GM23338 (cell line): ENCODE results near the gene ATAD2B. TPM values are rescaled to one million over a fixed set of nuclear protein-coding genes. Genes with fewer than 3 reads are reported as not detected.

ENCODE experiments used
- ATAC-seq: fragments of 200-7000 bp; cut with Tn5 transposase; 3 replicates; pipeline ENCODE4 v1.9.1; 2020
- DNase-seq: peaks from one replicate; pipeline ENCODE4 v3.0.0-alpha.2; 2015; ENCODE audit warnings: low spot score
- H2AFZ ChIP-seq: fragments of 200-600 bp; sonication (generic); 2 replicates; pipeline ENCODE4 v1.8.0; 2016; ENCODE audit warnings: antibody characterized with exemption, mild to moderate bottlenecking, moderate library complexity
- H3F3A ChIP-seq: fragments of 200-600 bp; sonication (generic); replicated peaks from 2 replicates; pipeline ENCODE4 v1.8.0; 2017; ENCODE audit warnings: antibody characterized with exemption, mixed run types, low read depth
- H3K27ac ChIP-seq: fragments of 200-600 bp; sonication (generic); 2 replicates; pipeline ENCODE4 v1.6.1; 2016; ENCODE audit warnings: low read depth
- H3K27me3 ChIP-seq: fragments of 200-600 bp; sonication (generic); 2 replicates; pipeline ENCODE4 v1.8.0; 2016; ENCODE audit warnings: mild to moderate bottlenecking, mixed run types, moderate library complexity; ENCODE audit not compliant: insufficient read depth
- H3K36me3 ChIP-seq: fragments of 200-600 bp; sonication (generic); 2 replicates; pipeline ENCODE4 v1.8.0; 2016; ENCODE audit warnings: mild to moderate bottlenecking; ENCODE audit not compliant: insufficient read depth
- H3K4me1 ChIP-seq: fragments of 200-600 bp; sonication (generic); 2 replicates; pipeline ENCODE4 v1.8.0; 2016; ENCODE audit warnings: mild to moderate bottlenecking, moderate library complexity; ENCODE audit not compliant: insufficient read depth
- H3K4me2 ChIP-seq: fragments of 200-600 bp; sonication (generic); 2 replicates; pipeline ENCODE4 v1.7.1; 2017; ENCODE audit warnings: mixed run types
- H3K4me3 ChIP-seq: fragments of 200-600 bp; sonication (generic); 2 replicates; pipeline ENCODE4 v1.6.1; 2016; ENCODE audit warnings: mixed run types
- H3K79me2 ChIP-seq: fragments of 200-600 bp; sonication (generic); replicated peaks from 2 replicates; pipeline ENCODE4 v1.8.0; 2017; ENCODE audit warnings: mild to moderate bottlenecking; ENCODE audit not compliant: insufficient read depth
- H3K9me2 ChIP-seq: fragments of 200-600 bp; sonication (generic); 2 replicates; pipeline ENCODE4 v1.8.0; 2017; ENCODE audit not compliant: insufficient read depth
- H4K20me1 ChIP-seq: fragments of 200-600 bp; sonication (generic); replicated peaks from 2 replicates; pipeline ENCODE4 v1.8.0; 2017; ENCODE audit warnings: mild to moderate bottlenecking; ENCODE audit not compliant: insufficient read depth
- H3K27ac Mint-ChIP-seq: 2 replicates; pipeline ENCODE4 v1.8.0; 2020; ENCODE audit warnings: inconsistent platforms, mild to moderate bottlenecking, moderate library complexity, mixed read lengths
- H3K27me3 Mint-ChIP-seq: 3 replicates; pipeline ENCODE4 v1.8.0; 2022; ENCODE audit warnings: low read depth, mild to moderate bottlenecking, moderate library complexity, mixed read lengths, inconsistent platforms; ENCODE audit not compliant: insufficient read depth, poor library complexity
- H3K36me3 Mint-ChIP-seq: 3 replicates; pipeline ENCODE4 v1.8.0; 2021; ENCODE audit warnings: low read depth, mild to moderate bottlenecking, inconsistent platforms, moderate library complexity, mixed read lengths
- H3K4me1 Mint-ChIP-seq: 3 replicates; pipeline ENCODE4 v1.8.0; 2020; ENCODE audit warnings: mild to moderate bottlenecking, inconsistent platforms, mixed read lengths
- H3K4me3 Mint-ChIP-seq: 3 replicates; pipeline ENCODE4 v1.8.0; 2021; ENCODE audit warnings: moderate library complexity, mild to moderate bottlenecking, inconsistent platforms, mixed read lengths
- H3K9me3 Mint-ChIP-seq: 3 replicates; pipeline ENCODE4 v1.8.0; 2020; ENCODE audit warnings: moderate library complexity, mild to moderate bottlenecking, inconsistent platforms, mixed read lengths
- CREB1 ChIP-seq: fragments of 250-450 bp; sonication (Bioruptor Pico); IDR thresholded peaks from 2 replicates; pipeline ENCODE4 v1.5.0; 2020; ENCODE audit warnings: low read depth, mild to moderate bottlenecking, moderate library complexity
- EZH2 ChIP-seq: fragments of 200-600 bp; sonication (generic); IDR thresholded peaks from one replicate; pipeline ENCODE4 v1.8.0; 2017; ENCODE audit warnings: antibody characterized with exemption, mild to moderate bottlenecking, low read depth; ENCODE audit not compliant: unreplicated experiment
- EZH2phosphoT487 ChIP-seq: fragments of 200-600 bp; sonication (generic); IDR thresholded peaks from one replicate; pipeline ENCODE4 v1.8.1; 2018; ENCODE audit warnings: antibody characterized with exemption; ENCODE audit not compliant: unreplicated experiment
- JUNB ChIP-seq: IDR thresholded peaks from one replicate; pipeline ENCODE4 v1.6.1; 2016; ENCODE audit warnings: antibody characterized with exemption; ENCODE audit not compliant: unreplicated experiment
- NANOG ChIP-seq: IDR thresholded peaks from 2 replicates; pipeline ENCODE4 v1.6.1; 2016; ENCODE audit warnings: antibody characterized with exemption, borderline replicate concordance
- POLR2AphosphoS5 ChIP-seq: IDR thresholded peaks from 2 replicates; pipeline ENCODE4 v1.6.1; 2016; ENCODE audit warnings: antibody characterized with exemption, low read depth
- STAT1 ChIP-seq: IDR thresholded peaks from one replicate; pipeline ENCODE4 v1.6.1; 2016; ENCODE audit warnings: antibody characterized with exemption; ENCODE audit not compliant: unreplicated experiment
- ZNF114 ChIP-seq: fragments of 250-450 bp; sonication (Bioruptor Pico); IDR thresholded peaks from 2 replicates; pipeline ENCODE4 v1.5.0; 2020; ENCODE audit warnings: mild to moderate bottlenecking, moderate library complexity
- ZNF331 ChIP-seq: fragments of 250-450 bp; sonication (Bioruptor Pico); IDR thresholded peaks from 2 replicates; pipeline ENCODE4 v1.5.0; 2020; ENCODE audit warnings: low read depth, mild to moderate bottlenecking, moderate library complexity
- ZNF462 ChIP-seq: fragments of 250-450 bp; sonication (Bioruptor Pico); IDR thresholded peaks from 2 replicates; pipeline ENCODE4 v1.5.0; 2020; ENCODE audit warnings: mild to moderate bottlenecking, moderate library complexity
- polyA plus RNA-seq: library from polyadenylated mRNA; unstranded; fragments of >200 nt; fragmentation: Nextera tagmentation; extraction: Ambion mirVana; gene quantifications from 2 replicates; pipeline ENCODE4 v1.2.1, GENCODE V29; 2016
- total RNA-seq: library from RNA; depleted of rRNA; stranded (reverse); fragments of >200 nt; shearing (Covaris generic); gene quantifications from 2 replicates; pipeline ENCODE4 v1.2.3, GENCODE V29; 2014
- TF ChIP-seq, protein P1 (sequence below): IDR thresholded peaks from 2 replicates; pipeline ENCODE4 v1.6.1; 2016; ENCODE audit warnings: antibody characterized with exemption
- TF ChIP-seq, protein P2 (sequence below): IDR thresholded peaks from one replicate; pipeline ENCODE4 v1.6.1; 2018; ENCODE audit warnings: antibody characterized with exemption; ENCODE audit not compliant: unreplicated experiment
- TF ChIP-seq, protein P3 (sequence below), 2 experiments: fragments of 200-600 bp in 1 of 2; sonication (generic) in 1 of 2; conservative IDR thresholded peaks; 2 replicates each; pipeline versions ENCODE4 v1.5.1 to v1.6.1; 2016 to 2017; ENCODE audit warnings: antibody characterized with exemption in 2 of 2, low read depth in 2 of 2, mild to moderate bottlenecking in 2 of 2, moderate library complexity in 1 of 2

ATAD2B gene
- total and polyA plus RNA-seq, 2 experiments from 2014 or later, result 12.4 to 19.3 TPM

DNA sequence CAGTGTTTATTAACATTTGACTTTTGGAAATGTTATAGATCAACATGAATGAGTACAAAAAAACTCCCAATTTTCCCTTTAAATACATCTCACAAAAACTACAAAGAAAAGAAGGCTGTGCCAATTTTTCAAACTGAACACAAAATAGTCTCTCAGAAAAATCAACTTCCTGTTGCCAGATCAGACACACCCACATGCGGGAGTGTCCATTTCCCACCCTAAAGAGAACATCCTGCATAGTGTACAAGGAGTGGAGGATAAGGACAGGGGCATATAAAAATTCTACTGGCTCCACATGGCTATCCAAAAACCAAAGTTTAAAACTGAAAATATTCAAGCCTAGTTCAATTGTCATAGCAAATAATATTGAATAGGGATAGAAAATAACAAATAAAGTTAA lies 165.3 kb downstream of the ATAD2B start:
- Histone ChIP-seq H3K27ac (no peak overlapping the region), H3F3A (no peaks in the 10 kb centered on the region), H3K9me2 (no peaks in the 10 kb centered on the region), H4K20me1 (no peaks in the 10 kb centered on the region), H3K4me1 (no peaks in the 10 kb centered on the region), H2AFZ (no peak overlapping the region), H3K36me3 (no peaks in the 10 kb centered on the region), H3K27me3 (no peaks in the 10 kb centered on the region), H3K4me2 (no peak overlapping the region), H3K79me2 (no peaks in the 10 kb centered on the region), H3K4me3 (no peak overlapping the region)
- H3K4me3 Mint-ChIP-seq, result no peak overlapping the region
- no peak overlapping the region for H3K27ac Mint-ChIP-seq
- no peak for ATAC-seq
- no peaks in the 10 kb centered on the region for H3K9me3 Mint-ChIP-seq
- TF ChIP-seq EZH2 (no peak), ZNF114 (no peak), POLR2AphosphoS5 (no peak), CREB1 (CRISPR knock-in tag) (no peak), NANOG (no peak), JUNB (no peak), ZNF331 (CRISPR knock-in tag) (no peak), EZH2phosphoT487 (no peak), ZNF462 (CRISPR knock-in tag) (no peak), STAT1 (no peak)
- TF ChIP-seq, protein P1, sequence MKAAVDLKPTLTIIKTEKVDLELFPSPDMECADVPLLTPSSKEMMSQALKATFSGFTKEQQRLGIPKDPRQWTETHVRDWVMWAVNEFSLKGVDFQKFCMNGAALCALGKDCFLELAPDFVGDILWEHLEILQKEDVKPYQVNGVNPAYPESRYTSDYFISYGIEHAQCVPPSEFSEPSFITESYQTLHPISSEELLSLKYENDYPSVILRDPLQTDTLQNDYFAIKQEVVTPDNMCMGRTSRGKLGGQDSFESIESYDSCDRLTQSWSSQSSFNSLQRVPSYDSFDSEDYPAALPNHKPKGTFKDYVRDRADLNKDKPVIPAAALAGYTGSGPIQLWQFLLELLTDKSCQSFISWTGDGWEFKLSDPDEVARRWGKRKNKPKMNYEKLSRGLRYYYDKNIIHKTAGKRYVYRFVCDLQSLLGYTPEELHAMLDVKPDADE, result no peak
- TF ChIP-seq, protein P2, sequence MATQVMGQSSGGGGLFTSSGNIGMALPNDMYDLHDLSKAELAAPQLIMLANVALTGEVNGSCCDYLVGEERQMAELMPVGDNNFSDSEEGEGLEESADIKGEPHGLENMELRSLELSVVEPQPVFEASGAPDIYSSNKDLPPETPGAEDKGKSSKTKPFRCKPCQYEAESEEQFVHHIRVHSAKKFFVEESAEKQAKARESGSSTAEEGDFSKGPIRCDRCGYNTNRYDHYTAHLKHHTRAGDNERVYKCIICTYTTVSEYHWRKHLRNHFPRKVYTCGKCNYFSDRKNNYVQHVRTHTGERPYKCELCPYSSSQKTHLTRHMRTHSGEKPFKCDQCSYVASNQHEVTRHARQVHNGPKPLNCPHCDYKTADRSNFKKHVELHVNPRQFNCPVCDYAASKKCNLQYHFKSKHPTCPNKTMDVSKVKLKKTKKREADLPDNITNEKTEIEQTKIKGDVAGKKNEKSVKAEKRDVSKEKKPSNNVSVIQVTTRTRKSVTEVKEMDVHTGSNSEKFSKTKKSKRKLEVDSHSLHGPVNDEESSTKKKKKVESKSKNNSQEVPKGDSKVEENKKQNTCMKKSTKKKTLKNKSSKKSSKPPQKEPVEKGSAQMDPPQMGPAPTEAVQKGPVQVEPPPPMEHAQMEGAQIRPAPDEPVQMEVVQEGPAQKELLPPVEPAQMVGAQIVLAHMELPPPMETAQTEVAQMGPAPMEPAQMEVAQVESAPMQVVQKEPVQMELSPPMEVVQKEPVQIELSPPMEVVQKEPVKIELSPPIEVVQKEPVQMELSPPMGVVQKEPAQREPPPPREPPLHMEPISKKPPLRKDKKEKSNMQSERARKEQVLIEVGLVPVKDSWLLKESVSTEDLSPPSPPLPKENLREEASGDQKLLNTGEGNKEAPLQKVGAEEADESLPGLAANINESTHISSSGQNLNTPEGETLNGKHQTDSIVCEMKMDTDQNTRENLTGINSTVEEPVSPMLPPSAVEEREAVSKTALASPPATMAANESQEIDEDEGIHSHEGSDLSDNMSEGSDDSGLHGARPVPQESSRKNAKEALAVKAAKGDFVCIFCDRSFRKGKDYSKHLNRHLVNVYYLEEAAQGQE, result no peak
- TF ChIP-seq, protein P3, sequence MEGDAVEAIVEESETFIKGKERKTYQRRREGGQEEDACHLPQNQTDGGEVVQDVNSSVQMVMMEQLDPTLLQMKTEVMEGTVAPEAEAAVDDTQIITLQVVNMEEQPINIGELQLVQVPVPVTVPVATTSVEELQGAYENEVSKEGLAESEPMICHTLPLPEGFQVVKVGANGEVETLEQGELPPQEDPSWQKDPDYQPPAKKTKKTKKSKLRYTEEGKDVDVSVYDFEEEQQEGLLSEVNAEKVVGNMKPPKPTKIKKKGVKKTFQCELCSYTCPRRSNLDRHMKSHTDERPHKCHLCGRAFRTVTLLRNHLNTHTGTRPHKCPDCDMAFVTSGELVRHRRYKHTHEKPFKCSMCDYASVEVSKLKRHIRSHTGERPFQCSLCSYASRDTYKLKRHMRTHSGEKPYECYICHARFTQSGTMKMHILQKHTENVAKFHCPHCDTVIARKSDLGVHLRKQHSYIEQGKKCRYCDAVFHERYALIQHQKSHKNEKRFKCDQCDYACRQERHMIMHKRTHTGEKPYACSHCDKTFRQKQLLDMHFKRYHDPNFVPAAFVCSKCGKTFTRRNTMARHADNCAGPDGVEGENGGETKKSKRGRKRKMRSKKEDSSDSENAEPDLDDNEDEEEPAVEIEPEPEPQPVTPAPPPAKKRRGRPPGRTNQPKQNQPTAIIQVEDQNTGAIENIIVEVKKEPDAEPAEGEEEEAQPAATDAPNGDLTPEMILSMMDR (conservative IDR thresholded peaks at IDR 0.05; ENCODE audit: low read depth in 2 of 2), result no peak
- peaks cover 5% of the 10 kb centered on the region; the same call in 2 of the 3 replicates for H3K36me3 Mint-ChIP-seq
- no peaks in the 10 kb centered on the region for H3K27me3 Mint-ChIP-seq
- H3K4me1 Mint-ChIP-seq, result peaks cover 5% of the 10 kb centered on the region
- no peak for DNase-seq
